ENCODE measurements around the gene NTSR2.

GRCh38 chr2:11612553-11613215 is 57.3 kb downstream of the NTSR2 start:
- TF ChIP-seq CTCF (IDR thresholded peaks at IDR 0.05; ENCODE audit: low read depth, low read length, poor library complexity, severe bottlenecking) (no peak), EZH2phosphoT487 (IDR thresholded peaks at IDR 0.05; ENCODE audit: borderline replicate concordance, low read length) (no peak)

Measured in DOHH2 (cell line).